ENCODE measurements around the gene CNTN4. TPM values are rescaled to one million over a fixed set of nuclear protein-coding genes. Genes with fewer than 3 reads are reported as not detected.

CNTN4 gene
- total RNA-seq, 1 donor from 2014 or later: 0.79 TPM

- no peaks in the 10 kb centered on the region for H3K36me3 ChIP-seq (ENCODE audit: control insufficient read depth, insufficient read depth, low read length)
- TF ChIP-seq CTCF (IDR thresholded peaks at IDR 0.05; ENCODE audit: insufficient read depth, low read length, severe bottlenecking): no peak
- H3K4me3 ChIP-seq (ENCODE audit: low read depth, low read length): no peak overlapping the region
- DNase-seq (ENCODE audit: low read depth) (no peak), FAIRE-seq (no peak)
- H3K27me3 ChIP-seq (ENCODE audit: control insufficient read depth, insufficient read depth, low read length): no peaks in the 10 kb centered on the region
Measured at GRCh38 chr3:2477620-2478019, 379.0 kb downstream of the CNTN4 start.

DNA sequence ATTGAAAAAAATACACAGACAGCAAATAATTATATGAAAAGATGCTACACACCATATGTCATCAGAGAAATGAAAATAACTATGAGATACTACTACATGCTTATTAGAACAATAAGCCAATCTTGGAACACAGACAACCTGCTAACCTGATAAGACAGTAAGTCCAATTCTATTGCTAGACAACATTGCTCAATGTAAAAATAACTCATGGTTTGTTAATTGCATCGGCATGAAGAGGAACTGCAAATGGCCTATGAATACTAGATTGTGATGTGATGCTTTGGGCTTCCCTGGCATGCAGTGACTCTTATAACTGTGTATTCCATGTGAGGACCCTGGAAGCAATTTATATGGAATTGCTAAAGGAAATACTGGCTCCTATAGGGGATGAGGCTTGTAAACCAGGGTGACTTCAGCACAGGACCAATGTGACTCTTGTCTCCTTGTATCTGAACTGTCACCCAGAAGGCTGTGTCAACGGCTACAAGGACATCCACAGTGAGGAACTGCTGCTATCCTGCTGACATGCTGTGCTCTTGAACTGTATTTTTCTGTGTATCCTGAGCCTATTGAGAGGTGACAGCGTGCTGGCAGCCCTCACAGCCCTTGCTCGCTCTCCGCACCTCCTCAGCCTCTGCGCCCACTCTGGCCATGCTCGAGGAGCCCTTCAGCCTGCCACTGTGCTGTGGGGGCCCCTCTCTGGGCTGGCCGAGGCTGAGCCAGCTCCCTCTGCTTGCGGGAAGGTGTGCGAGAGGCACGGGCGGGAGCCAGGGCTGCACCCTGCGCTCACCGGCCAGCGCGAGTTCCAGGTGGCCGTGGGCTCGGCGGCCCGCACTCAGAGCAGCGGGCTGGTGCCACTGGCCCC is 385.7 kb downstream of the CNTN4 start:
- FAIRE-seq: no peak
- no peak for TF ChIP-seq CTCF (IDR thresholded peaks at IDR 0.05; ENCODE audit: insufficient read depth, low read length, severe bottlenecking)
- H3K27me3 ChIP-seq (ENCODE audit: control insufficient read depth, insufficient read depth, low read length): no peaks in the 10 kb centered on the region
- H3K36me3 ChIP-seq (ENCODE audit: control insufficient read depth, insufficient read depth, low read length): no peaks in the 10 kb centered on the region
- no peak overlapping the region for H3K4me3 ChIP-seq (ENCODE audit: low read depth, low read length)
- no peak for DNase-seq (ENCODE audit: low read depth)

DNA sequence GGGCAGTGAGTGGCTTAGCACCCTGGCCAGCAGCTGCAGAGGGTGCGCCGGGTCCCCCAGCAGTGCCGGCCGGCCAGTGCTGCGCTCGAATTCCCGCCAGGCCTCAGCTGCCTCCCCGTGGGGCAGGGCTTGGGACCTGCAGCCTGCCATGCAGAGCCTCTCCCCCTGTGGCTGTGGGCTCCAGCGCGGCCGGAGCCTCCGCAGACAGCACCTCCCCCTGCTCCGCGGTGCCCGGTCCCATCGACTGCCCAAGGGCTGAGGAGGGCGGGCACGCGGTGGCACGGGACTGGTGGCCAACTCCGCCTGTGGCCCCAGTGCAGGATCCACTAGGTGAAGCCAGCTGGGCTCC is 386.3 kb downstream of the CNTN4 start:
- Histone ChIP-seq H3K27me3 (ENCODE audit: control insufficient read depth, insufficient read depth, low read length) (no peaks in the 10 kb centered on the region), H3K4me3 (ENCODE audit: low read depth, low read length) (no peak overlapping the region), H3K36me3 (ENCODE audit: control insufficient read depth, insufficient read depth, low read length) (no peaks in the 10 kb centered on the region)
- TF ChIP-seq CTCF (IDR thresholded peaks at IDR 0.05; ENCODE audit: insufficient read depth, low read length, severe bottlenecking): no peak
- FAIRE-seq (no peak), DNase-seq (ENCODE audit: low read depth) (no peak)

DNA sequence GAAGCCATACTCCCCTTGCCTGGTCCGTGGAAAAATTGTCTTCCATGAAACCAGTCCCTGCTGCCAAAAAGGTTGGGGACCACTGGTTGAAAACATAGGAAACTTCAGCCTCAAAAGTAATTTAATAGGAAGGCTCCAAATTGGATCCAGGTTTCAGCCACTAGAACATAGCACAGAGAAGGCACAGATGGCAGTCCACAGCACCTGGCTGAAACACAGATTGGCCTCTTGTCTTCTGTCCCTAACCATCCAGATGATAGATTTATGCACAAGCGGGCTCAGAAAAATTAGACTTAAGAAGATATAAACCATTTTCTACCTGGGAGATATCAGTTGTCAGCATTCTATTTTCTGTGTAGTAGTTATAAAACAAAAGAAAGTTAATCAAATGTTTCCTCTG is 397.1 kb downstream of the CNTN4 start:
- no peak for DNase-seq (ENCODE audit: low read depth)
- no peak overlapping the region for H3K4me3 ChIP-seq (ENCODE audit: low read depth, low read length)

DNA sequence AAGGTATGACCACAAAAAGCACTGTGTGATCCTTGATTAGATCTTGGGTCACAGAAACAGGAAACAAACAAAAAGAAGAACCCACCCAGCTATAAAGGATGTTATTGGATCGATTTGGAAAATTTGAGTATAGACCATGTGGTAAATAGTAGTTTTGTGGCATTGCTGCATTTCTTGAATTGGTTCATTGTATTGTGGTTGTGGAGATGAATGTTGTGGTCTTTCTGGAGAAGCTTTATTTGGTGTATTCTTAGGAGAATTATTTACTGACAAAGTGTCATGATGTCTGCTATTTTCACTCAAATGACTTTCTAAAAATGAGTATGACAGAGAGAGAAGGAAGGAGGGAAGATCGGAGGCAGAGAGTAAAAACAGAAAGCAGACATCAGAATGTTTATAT is 406.2 kb downstream of the CNTN4 start:
- Histone ChIP-seq H3K4me3 (ENCODE audit: low read depth, low read length) (no peak overlapping the region), H3K27me3 (ENCODE audit: control insufficient read depth, insufficient read depth, low read length) (no peaks in the 10 kb centered on the region)
- FAIRE-seq: no peak

More for the DNA sequence above, 397.1 kb downstream of the CNTN4 start:
- TF ChIP-seq CTCF (IDR thresholded peaks at IDR 0.05; ENCODE audit: insufficient read depth, low read length, severe bottlenecking): no peak
- no peak for FAIRE-seq
- Histone ChIP-seq H3K36me3 (ENCODE audit: control insufficient read depth, insufficient read depth, low read length) (no peaks in the 10 kb centered on the region), H3K27me3 (ENCODE audit: control insufficient read depth, insufficient read depth, low read length) (no peaks in the 10 kb centered on the region)

More for the DNA sequence above, 406.2 kb downstream of the CNTN4 start:
- no peak for TF ChIP-seq CTCF (IDR thresholded peaks at IDR 0.05; ENCODE audit: insufficient read depth, low read length, severe bottlenecking)
- H3K36me3 ChIP-seq (ENCODE audit: control insufficient read depth, insufficient read depth, low read length): no peaks in the 10 kb centered on the region
- no peak for DNase-seq (ENCODE audit: low read depth)

All from bronchial epithelial cell (primary cell).